Ovary (tissue), 9 donors: ENCODE results near the gene SLC38A10. TPM values are rescaled to one million over a fixed set of nuclear protein-coding genes. Genes with fewer than 3 reads are reported as not detected.

Source experiments
- DNase-seq, 5 donors: peaks; one replicate each; pipeline ENCODE4 v3.0.0-alpha.2; 2019 to 2020
- H3K27ac ChIP-seq, 2 donors: fragments of 200-600 bp; one replicate each; pipeline versions ENCODE4 v1.5.1 to v1.8.0; 2019 to 2022
- H3K27me3 ChIP-seq: fragments of 200-600 bp; one replicate; pipeline ENCODE4 v1.8.0; 2022
- H3K36me3 ChIP-seq: fragments of 200-600 bp; sonication (generic); one replicate; pipeline ENCODE4 v1.5.1; 2019
- H3K4me1 ChIP-seq: one replicate; pipeline ENCODE4 v1.8.1; 2013; ENCODE audit warnings: mild to moderate bottlenecking, moderate library complexity; ENCODE audit not compliant: insufficient read depth
- H3K4me3 ChIP-seq: fragments of 200-600 bp; sonication (generic); one replicate; pipeline ENCODE4 v1.5.1; 2017
- H3K9me3 ChIP-seq, 2 donors: fragments of 200-600 bp in 1 of 2; sonication (generic) in 1 of 2; one replicate each; pipeline versions ENCODE4 v1.5.1 to v1.8.1; 2013 to 2019; ENCODE audit warnings: mild to moderate bottlenecking in 1 of 2, moderate library complexity in 1 of 2
- CTCF ChIP-seq, 3 donors: fragments of 450-650 bp in 2 of 3; fragments of 200-600 bp in 1 of 3; IDR thresholded peaks; one replicate each; pipeline versions ENCODE4 v1.5.1 to v1.8.0; 2016 to 2022; ENCODE audit warnings: antibody characterized with exemption in 3 of 3, mild to moderate bottlenecking in 1 of 3
- EP300 ChIP-seq: sonication (generic); formaldehyde crosslinking; IDR thresholded peaks from one replicate; pipeline ENCODE4 v1.6.1; 2017; ENCODE audit warnings: antibody characterized with exemption
- POLR2A ChIP-seq: fragments of 450-650 bp; IDR thresholded peaks from one replicate; pipeline ENCODE4 v1.6.1; 2017; ENCODE audit warnings: antibody characterized with exemption, mild to moderate bottlenecking, moderate library complexity
- WGBS, 3 donors: extraction: QIAGEN DNeasy Blood & Tissue Kit in 1 of 3; methylation state at CpG; one replicate each; pipeline versions ENCODE4 v1.1.5 to v1.1.7; 2013 to 2017; 5-methylcytosine and 5-hydroxymethylcytosine counted together
- intact Hi-C, 4 donors: fragments of 100-400 bp; cut with DNase I; formaldehyde crosslinking; loops; one replicate each; pipeline versions ENCODE4 v1.11.0 to v1.15.1; 2022 to 2023
- polyA plus RNA-seq, 2 donors: library from polyadenylated mRNA; stranded (reverse); fragments of 200-250 nt in 1 of 2; fragments of 350-450 nt in 1 of 2; fragmentation: Illumina TruSeq in 1 of 2; extraction: RNeasy Lipid Tissue Mini Kit (QIAGEN cat#74804) in 1 of 2; gene quantifications; one replicate each; pipeline ENCODE4 v1.2.3, GENCODE V29; 2013 to 2014
- total RNA-seq, 7 donors: library from RNA; depleted of rRNA in 2 of 7; stranded (reverse); fragments of >200 nt in 2 of 7; fragmentation: NEBNext Ultra II Directional in 3 of 7; extraction: Animal tissue kit (Norgen Biotek cat#: 25700) in 3 of 7; gene quantifications; one replicate each; pipeline versions ENCODE4 v1.1.0 to v1.2.4, GENCODE V29; 2016 to 2023
- donor health status: DM: no; HTN: no; CAD: no; lungs with moderate emphysema.
- donor health status: DM: no; HTN: no; CAD: no.
- donor health status: Bipolar disorder and iron deficiency.
- donor health status: DM: yes; HTN: yes; CAD: no.
- donor health status: DM: no; HTN: no; CAD: no.
- donor health status: DM: yes; HTN: yes; CAD: no.

The SLC38A10 gene
- total and polyA plus RNA-seq, 9 donors, result 11.5 to 75.7 (median 64.3) TPM

GRCh38 chr17:81313776-81314397 lies 18.8 kb upstream of the SLC38A10 start:
- intact Hi-C loops, result no loop called here
- Histone ChIP-seq H3K27me3 (no peaks in the 10 kb centered on the region), H3K4me1 (peaks cover 11% of the 10 kb centered on the region), H3K4me3 (no peak overlapping the region), H3K36me3 (no peaks in the 10 kb centered on the region), H3K9me3 (no peaks in the 10 kb centered on the region), H3K27ac (no peak overlapping the region)
- TF ChIP-seq EP300 (no peak), POLR2A (no peak), CTCF (IDR thresholded peaks at IDR 0.05) (no peak)
- DNase-seq, result no peak
- 48 to 51% (median 49%) methylated on average over 17 of the region's 17 CpGs for WGBS, 3 donors

GRCh38 chr17:81312624-81313325 lies 17.7 kb upstream of the SLC38A10 start:
- no peaks in the 10 kb centered on the region for H3K36me3 ChIP-seq
- no peak for DNase-seq
- intact Hi-C loops, result no loop called here
- no peaks in the 10 kb centered on the region for H3K9me3 ChIP-seq
- no peak overlapping the region for H3K27ac ChIP-seq
- H3K4me1 ChIP-seq, result peaks cover 11% of the 10 kb centered on the region
- H3K27me3 ChIP-seq, result no peaks in the 10 kb centered on the region
- WGBS, 3 donors, result 78 to 86% (median 81%) methylated on average over 16 to 22 of the region's 22 CpGs
- H3K4me3 ChIP-seq, result no peak overlapping the region
- TF ChIP-seq POLR2A (no peak), EP300 (no peak), CTCF (IDR thresholded peaks at IDR 0.05) (no peak)

- Histone ChIP-seq H3K27me3 (no peaks in the 10 kb centered on the region), H3K4me1 (peaks cover 11% of the 10 kb centered on the region), H3K36me3 (no peaks in the 10 kb centered on the region), H3K4me3 (no peak overlapping the region), H3K9me3 (no peaks in the 10 kb centered on the region), H3K27ac (no peak overlapping the region)
- no peak for DNase-seq
- intact Hi-C loops, result no loop called here
- no peak for TF ChIP-seq POLR2A
- WGBS, 3 donors, result 85 to 95% (median 87%) methylated on average over 14 of the region's 14 CpGs
Observed at GRCh38 chr17:81311946-81312345, 16.8 kb upstream of the SLC38A10 start.

GRCh38 chr17:81310949-81311550 lies 15.9 kb upstream of the SLC38A10 start:
- no peak overlapping the region for H3K27ac ChIP-seq
- H3K4me3 ChIP-seq, result no peak overlapping the region
- 90 to 91% (median 90%) methylated on average over 19 of the region's 19 CpGs for WGBS, 3 donors
- intact Hi-C loops, result no loop called here
- peaks cover 11% of the 10 kb centered on the region for H3K4me1 ChIP-seq
- H3K27me3 ChIP-seq, result no peaks in the 10 kb centered on the region
- H3K9me3 ChIP-seq, result no peaks in the 10 kb centered on the region
- TF ChIP-seq CTCF (IDR thresholded peaks at IDR 0.05) (no peak), POLR2A (no peak), EP300 (no peak)
- no peaks in the 10 kb centered on the region for H3K36me3 ChIP-seq
- DNase-seq, result no peak
